ENCODE results near the gene ALDH1A3. TPM values are rescaled to one million over a fixed set of nuclear protein-coding genes. Genes with fewer than 3 reads are reported as not detected.

The ALDH1A3 gene
- total RNA-seq, 1 experiment from 2014 or later: 14.0 TPM

- TF ChIP-seq ZNF416 (CRISPR knock-in tag; IDR thresholded peaks at IDR 0.05): no peak
- TF ChIP-seq SMAD3 (CRISPR knock-in tag; IDR thresholded peaks at IDR 0.05; ENCODE audit: borderline replicate concordance): no peak
- TF ChIP-seq ARID4B (CRISPR knock-in tag; IDR thresholded peaks at IDR 0.05; ENCODE audit: borderline replicate concordance): no peak
- TF ChIP-seq, protein P1, sequence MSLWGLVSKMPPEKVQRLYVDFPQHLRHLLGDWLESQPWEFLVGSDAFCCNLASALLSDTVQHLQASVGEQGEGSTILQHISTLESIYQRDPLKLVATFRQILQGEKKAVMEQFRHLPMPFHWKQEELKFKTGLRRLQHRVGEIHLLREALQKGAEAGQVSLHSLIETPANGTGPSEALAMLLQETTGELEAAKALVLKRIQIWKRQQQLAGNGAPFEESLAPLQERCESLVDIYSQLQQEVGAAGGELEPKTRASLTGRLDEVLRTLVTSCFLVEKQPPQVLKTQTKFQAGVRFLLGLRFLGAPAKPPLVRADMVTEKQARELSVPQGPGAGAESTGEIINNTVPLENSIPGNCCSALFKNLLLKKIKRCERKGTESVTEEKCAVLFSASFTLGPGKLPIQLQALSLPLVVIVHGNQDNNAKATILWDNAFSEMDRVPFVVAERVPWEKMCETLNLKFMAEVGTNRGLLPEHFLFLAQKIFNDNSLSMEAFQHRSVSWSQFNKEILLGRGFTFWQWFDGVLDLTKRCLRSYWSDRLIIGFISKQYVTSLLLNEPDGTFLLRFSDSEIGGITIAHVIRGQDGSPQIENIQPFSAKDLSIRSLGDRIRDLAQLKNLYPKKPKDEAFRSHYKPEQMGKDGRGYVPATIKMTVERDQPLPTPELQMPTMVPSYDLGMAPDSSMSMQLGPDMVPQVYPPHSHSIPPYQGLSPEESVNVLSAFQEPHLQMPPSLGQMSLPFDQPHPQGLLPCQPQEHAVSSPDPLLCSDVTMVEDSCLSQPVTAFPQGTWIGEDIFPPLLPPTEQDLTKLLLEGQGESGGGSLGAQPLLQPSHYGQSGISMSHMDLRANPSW (CRISPR knock-in tag; conservative IDR thresholded peaks at IDR 0.05; ENCODE audit: low read depth): no peak
- TF ChIP-seq FOXP1 (CRISPR knock-in tag; IDR thresholded peaks at IDR 0.05; ENCODE audit: borderline replicate concordance): no peak
- no peak for TF ChIP-seq PREB (CRISPR knock-in tag; IDR thresholded peaks at IDR 0.05; ENCODE audit: borderline replicate concordance)
- TF ChIP-seq CREB1 (CRISPR knock-in tag; IDR thresholded peaks at IDR 0.05): no peak
- no peak for TF ChIP-seq ATF3 (CRISPR knock-in tag; conservative IDR thresholded peaks at IDR 0.05)
- no peak for TF ChIP-seq EMX1 (CRISPR knock-in tag; IDR thresholded peaks at IDR 0.05)
- TF ChIP-seq, protein P2, sequence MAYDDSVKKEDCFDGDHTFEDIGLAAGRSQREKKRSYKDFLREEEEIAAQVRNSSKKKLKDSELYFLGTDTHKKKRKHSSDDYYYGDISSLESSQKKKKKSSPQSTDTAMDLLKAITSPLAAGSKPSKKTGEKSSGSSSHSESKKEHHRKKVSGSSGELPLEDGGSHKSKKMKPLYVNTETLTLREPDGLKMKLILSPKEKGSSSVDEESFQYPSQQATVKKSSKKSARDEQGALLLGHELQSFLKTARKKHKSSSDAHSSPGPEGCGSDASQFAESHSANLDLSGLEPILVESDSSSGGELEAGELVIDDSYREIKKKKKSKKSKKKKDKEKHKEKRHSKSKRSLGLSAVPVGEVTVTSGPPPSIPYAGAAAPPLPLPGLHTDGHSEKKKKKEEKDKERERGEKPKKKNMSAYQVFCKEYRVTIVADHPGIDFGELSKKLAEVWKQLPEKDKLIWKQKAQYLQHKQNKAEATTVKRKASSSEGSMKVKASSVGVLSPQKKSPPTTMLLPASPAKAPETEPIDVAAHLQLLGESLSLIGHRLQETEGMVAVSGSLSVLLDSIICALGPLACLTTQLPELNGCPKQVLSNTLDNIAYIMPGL (CRISPR knock-in tag; IDR thresholded peaks at IDR 0.05): no peak
- no peak for TF ChIP-seq IRF2 (CRISPR knock-in tag; IDR thresholded peaks at IDR 0.05; ENCODE audit: borderline replicate concordance, low read depth)
- DNase-seq (ENCODE audit: low spot score): no peak
- ATAC-seq: no peak
- Mint-ChIP-seq H3K36me3 (peaks cover 25% of the 10 kb centered on the region), H3K27ac (no peak overlapping the region), H3K4me1 (peaks cover 23% of the 10 kb centered on the region), H3K4me3 (no peak overlapping the region), H3K9me3 (peaks cover 15% of the 10 kb centered on the region), H3K27me3 (ENCODE audit: low read depth) (no peaks in the 10 kb centered on the region)
- POLR2A ChIA-PET: no interaction called here
- CTCF ChIA-PET: interaction anchor here (1.0 to 2.4 kb wide), 3 partner anchors 32 to 97 kb away, joined by 3 to 22 read pairs (median 5); no protein-coding TSS in a partner anchor
Measured at GRCh38 chr15:100911086-100911485, 31.5 kb downstream of the ALDH1A3 start.

DNA sequence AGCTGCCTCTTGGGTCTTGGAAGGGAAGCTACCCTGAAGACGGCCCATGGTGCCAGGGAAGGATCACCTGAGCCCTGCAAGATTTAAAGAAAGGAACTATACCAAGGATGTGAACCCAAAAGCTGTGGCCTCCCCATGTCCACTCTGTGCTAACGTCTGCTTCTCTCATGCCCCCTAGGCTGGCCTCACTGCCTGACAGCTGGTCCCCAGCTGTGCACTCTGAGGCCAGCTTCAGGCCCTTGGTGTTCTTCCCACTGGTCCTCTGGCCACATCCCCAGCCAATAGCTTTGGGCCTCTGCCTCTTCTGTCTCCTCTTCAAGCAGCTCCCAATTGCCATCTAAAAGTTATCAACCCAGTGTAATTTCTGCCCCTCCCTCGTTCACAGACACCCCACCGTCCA is 34.3 kb downstream of the ALDH1A3 start:
- H3K4me3 Mint-ChIP-seq: no peak overlapping the region
- ChIA-PET CTCF (interaction anchor here (1.2 to 10.6 kb wide), 3 partner anchors 41 to 97 kb away, joined by 4 to 253 read pairs (median 11); no protein-coding TSS in a partner anchor), POLR2A (interaction anchor here (1.0 kb wide), 1 partner anchor 25 kb away, joined by 4 read pairs; no protein-coding TSS in a partner anchor)
- ATAC-seq (no peak), DNase-seq (ENCODE audit: low spot score) (no peak)
- H3K36me3 Mint-ChIP-seq: peaks cover 25% of the 10 kb centered on the region
- H3K27me3 Mint-ChIP-seq (ENCODE audit: low read depth): peaks cover 20% of the 10 kb centered on the region
- TF ChIP-seq NFYB (CRISPR knock-in tag; conservative IDR thresholded peaks at IDR 0.05; ENCODE audit: low read depth) (no peak), JAZF1 (CRISPR knock-in tag; IDR thresholded peaks at IDR 0.05) (no peak), USF1 (CRISPR knock-in tag; IDR thresholded peaks at IDR 0.05) (no peak), ZNF219 (CRISPR knock-in tag; IDR thresholded peaks at IDR 0.05; ENCODE audit: borderline replicate concordance) (no peak), ZNF232 (CRISPR knock-in tag; IDR thresholded peaks at IDR 0.05) (no peak)
- TF ChIP-seq, protein P1 (CRISPR knock-in tag; conservative IDR thresholded peaks at IDR 0.05; ENCODE audit: low read depth): no peak
- H3K27ac Mint-ChIP-seq: no peak overlapping the region
- peaks cover 15% of the 10 kb centered on the region for H3K9me3 Mint-ChIP-seq
- peaks cover 31% of the 10 kb centered on the region for H3K4me1 Mint-ChIP-seq
